GM12891 (cell line): ENCODE measurements around the gene TMTC1.

ENCODE experiments used
- DNase-seq: peaks from one replicate; pipeline ENCODE4 v3.0.0; 2011; ENCODE audit warnings: low spot score; ENCODE audit not compliant: insufficient read length
- FAIRE-seq: peaks from 2 replicates; lab custom pipeline; 2011; peaks lifted over from hg19 to GRCh38; lab: Jason Lieb, UNC
- PAX5 ChIP-seq: IDR thresholded peaks from 2 replicates; pipeline ENCODE4 v1.6.1; 2011; ENCODE audit warnings: low read length, moderate library complexity, mild to moderate bottlenecking; ENCODE audit not compliant: insufficient read depth, severe bottlenecking
- POLR2A ChIP-seq: IDR thresholded peaks from 2 replicates; pipeline ENCODE4 v1.6.1; 2011; ENCODE audit warnings: low read depth, low read length, control low read depth
- POLR2AphosphoS5 ChIP-seq: IDR thresholded peaks from 2 replicates; pipeline ENCODE4 v1.6.1; 2011; ENCODE audit warnings: low read depth, low read length, control low read depth
- POU2F2 ChIP-seq: IDR thresholded peaks from 2 replicates; pipeline ENCODE4 v1.6.1; 2011; ENCODE audit warnings: low read depth, mild to moderate bottlenecking, control low read depth, low read length, moderate library complexity
- SPI1 ChIP-seq: IDR thresholded peaks from 2 replicates; pipeline ENCODE4 v1.6.1; 2011; ENCODE audit warnings: low read depth, low read length, control low read depth
- TAF1 ChIP-seq: IDR thresholded peaks from 2 replicates; pipeline ENCODE4 v1.6.1; 2011; ENCODE audit warnings: low read depth, low read length, control low read depth

Gene TMTC1

DNA sequence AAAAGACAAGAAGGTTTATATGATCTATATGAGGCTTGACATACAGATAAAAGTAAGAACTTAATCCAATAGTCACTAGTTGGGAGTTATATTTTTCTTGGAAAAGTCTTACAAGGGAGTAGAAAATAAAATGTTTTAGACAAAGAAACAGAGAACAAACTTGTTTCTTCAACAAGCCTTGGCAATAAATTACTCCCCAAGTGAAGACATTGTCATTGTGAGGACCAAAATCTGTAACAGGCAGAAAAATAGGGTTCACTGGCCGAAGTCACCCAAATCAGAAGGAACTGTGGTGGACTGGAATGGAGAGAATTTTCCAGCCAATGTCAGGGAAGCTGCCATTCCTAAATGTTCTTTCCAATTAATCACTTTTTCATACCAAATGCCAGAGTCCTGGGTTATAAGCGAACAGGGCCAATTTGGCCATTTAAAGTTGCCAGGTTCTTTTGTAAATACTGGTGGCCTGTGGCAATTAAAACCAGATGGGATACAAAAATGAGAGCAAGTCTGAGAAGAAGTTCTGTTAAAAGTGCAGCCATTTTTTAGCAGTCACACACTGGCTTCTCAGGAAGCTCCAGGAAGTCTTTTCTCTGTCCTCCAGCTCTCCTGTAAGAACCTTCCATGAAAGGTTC, 168.9 kb downstream of the TMTC1 start:
- no peak for DNase-seq
- TF ChIP-seq TAF1 (no peak), PAX5 (no peak)
- FAIRE-seq: no peak

DNA sequence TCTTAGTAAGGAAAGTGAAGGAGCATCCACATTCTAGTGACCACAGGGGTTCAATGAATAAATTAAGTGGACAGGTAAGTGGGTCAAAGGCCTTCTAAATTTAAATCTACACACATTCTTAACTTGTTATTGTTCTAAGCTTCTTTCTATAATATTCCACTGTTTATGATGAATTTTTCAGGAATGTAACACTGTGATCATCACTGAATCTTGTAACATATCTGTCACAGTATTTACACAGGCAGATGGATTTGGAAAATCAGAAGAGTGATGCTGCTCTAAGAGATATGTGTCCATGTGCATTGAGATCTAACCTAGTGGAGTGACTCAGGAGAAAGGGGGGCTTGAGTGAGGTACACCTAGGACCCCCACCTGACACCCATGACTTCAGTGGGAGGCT, 170.8 kb downstream of the TMTC1 start:
- no peak for FAIRE-seq
- DNase-seq: no peak
- TF ChIP-seq PAX5: no peak
- no peak for TF ChIP-seq POLR2AphosphoS5
- TF ChIP-seq POLR2A: no peak
- TF ChIP-seq POU2F2: no peak
- TF ChIP-seq TAF1: no peak
- TF ChIP-seq SPI1: no peak

DNA sequence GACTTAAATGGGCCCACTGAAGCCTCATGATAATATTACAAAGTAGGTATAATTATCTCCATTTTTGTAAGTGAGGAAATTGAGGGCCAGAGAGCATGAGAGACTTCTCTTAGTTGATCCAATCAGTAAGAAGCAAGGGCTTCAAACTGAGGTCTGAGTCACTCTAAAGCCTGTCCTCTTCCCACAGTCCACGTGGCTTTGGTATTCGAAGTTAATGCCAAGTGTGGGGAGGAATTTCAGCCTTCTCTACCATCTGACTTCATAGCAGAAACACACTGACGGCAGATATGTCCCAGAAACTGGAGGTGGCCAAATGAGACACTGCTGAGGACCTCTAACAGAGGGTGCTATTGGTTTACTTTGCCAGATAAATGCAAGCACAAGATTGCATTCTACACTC, 171.8 kb downstream of the TMTC1 start:
- DNase-seq (no peak), FAIRE-seq (no peak)
- no peak for TF ChIP-seq PAX5
- no peak for TF ChIP-seq SPI1

DNA sequence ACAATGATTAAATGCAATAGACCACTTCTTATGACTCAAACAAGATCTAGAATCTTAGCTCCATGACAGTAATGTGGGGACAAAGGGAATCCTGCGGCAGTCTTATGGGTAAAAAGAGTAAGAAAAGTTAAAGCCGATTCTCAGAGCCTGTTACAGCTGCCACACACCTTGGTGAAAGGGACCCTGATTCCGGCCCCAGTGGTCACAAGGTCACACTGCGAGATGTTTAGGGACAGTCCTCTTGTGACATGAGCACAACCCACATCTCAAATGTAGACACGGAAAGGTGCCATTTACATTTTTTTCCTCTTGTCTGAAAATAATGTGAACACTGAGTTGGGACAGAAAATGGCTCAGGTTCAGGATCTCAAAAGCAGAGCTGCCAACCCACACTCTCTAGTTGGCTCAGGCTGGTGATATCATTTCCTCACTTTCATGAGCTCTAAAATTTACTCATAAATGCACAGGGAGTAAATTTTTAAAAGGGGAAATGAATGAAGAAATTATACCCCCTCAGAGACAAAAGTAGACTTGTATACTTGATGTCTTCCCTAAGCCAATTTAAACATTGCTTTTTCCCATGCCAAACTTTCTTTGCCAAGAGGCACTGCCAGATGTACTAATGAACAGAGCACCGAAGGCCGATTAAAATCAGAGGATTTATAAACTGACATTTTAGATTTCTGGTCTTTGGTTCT, 173.1 kb downstream of the TMTC1 start:
- no peak for FAIRE-seq
- TF ChIP-seq PAX5: no peak
- no peak for TF ChIP-seq POLR2AphosphoS5
- TF ChIP-seq POLR2A: no peak
- TF ChIP-seq SPI1: no peak
- TF ChIP-seq POU2F2: no peak
- no peak for TF ChIP-seq TAF1
- DNase-seq: no peak

DNA sequence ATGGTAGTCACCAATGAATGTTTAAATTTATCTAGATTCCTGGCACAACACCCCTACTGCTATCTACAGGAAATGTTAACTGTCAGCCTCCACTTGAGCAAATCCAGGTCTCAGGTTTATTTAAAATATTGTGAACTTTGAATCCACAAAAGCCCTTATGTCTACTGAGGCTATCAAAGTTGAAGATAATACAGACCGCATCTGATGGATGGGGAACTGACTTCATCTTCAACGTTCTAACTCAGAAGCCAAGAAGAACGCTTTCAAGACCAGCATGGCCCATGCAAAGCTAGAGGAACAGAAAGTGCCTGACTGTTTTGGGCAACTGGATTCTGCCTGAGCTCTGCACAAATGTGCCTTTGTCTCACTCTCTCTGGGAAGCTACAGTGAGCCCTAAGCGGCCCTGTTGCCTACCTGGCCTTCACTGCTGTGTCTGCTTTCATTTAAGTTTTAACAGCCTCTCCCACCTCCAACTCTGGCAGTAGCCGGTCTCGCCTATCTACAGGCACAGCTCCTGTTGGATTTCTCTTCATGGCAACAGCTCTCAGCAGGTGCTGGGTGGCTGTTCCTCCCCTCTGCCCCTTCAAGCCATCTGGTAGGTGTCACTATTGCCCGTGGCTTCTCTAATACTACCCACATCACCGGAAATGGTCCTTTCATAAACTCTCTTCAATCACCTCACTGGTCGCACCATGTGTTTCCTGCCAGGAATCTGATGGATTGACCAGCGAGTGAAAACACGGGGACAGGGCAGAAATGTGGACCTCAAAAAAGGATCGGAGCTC, 174.1 kb downstream of the TMTC1 start:
- FAIRE-seq (no peak), DNase-seq (no peak)
- TF ChIP-seq TAF1 (no peak), SPI1 (no peak)

DNA sequence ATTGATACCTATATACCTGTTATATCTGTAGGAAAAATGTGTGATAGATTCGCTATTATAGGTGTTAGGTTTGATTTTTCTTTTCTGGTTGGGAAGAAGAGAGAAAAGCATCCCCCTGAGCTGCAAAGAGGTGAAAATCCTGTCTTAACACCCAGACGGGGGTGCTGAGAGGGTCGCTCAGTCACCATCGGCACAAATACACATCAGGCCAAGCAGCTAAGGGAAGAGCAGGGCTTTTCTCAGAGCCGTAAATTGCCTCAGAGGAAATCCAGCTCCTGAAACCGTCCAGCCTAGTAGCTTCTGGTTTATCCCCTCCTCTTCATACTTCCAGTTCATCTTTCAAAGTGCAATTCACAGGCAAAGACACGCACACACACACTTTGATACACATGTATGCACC, 175.2 kb downstream of the TMTC1 start:
- no peak for DNase-seq
- no peak for TF ChIP-seq SPI1
- TF ChIP-seq PAX5: no peak
- TF ChIP-seq TAF1: no peak
- no peak for TF ChIP-seq POU2F2
- TF ChIP-seq POLR2AphosphoS5: no peak
- TF ChIP-seq POLR2A: no peak
- FAIRE-seq: no peak

DNA sequence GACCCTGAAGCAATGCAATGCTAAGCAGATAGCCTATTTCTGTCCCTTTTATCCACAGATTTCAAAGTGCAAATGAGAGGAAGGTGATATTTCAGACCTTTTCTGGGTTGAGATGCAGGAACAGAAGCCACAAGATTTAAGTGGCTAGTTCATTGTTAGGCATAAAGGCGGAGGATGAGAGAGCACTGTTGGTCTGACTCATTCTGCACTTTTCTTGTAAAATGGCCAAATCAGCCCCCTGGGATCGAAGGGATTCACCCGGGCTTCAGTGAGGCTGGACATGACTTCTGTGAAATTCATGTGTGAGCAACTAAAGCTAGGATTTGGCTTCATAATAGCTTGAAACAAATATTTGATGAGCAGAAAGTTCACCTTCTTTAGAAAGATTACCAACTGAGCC, 184.4 kb downstream of the TMTC1 start:
- TF ChIP-seq POLR2A: no peak
- no peak for TF ChIP-seq TAF1
- TF ChIP-seq POLR2AphosphoS5: no peak
- no peak for TF ChIP-seq POU2F2
- no peak for TF ChIP-seq SPI1
- TF ChIP-seq PAX5: no peak
- FAIRE-seq (no peak), DNase-seq (no peak)

DNA sequence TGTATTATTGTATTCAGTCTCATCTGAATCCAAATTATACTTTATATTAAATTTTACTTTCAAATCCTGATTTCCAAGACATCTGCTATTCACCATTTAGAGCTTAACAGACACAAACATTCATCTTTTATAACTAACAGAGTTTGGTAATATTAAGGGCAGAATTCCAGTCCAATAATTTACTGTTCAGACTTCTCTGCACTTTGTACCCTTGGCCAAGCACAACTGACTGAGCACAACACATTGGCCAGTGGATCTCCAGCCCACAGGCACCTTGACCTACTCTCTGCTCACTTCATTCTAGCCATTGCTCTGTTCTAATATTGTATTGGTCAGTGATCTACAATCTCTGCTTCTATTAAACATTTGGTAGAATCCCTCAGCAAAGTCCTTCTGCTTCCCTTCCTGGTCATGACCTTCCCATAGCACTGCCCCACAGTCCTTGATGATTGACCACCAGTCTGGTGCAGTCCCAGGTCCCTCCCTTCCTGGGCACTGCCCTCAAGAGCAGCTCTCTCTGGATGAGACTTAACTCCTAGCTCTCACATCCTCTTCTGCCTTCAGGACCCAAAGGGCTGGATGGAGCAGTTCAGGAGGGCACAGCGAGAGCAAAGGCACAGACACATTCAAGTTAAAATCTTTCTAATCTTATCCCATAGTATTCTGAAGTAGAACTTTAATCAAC, 188.5 kb downstream of the TMTC1 start:
- DNase-seq (no peak), FAIRE-seq (no peak)
- TF ChIP-seq SPI1 (no peak), POU2F2 (no peak), TAF1 (no peak), PAX5 (no peak), POLR2A (no peak), POLR2AphosphoS5 (no peak)

DNA sequence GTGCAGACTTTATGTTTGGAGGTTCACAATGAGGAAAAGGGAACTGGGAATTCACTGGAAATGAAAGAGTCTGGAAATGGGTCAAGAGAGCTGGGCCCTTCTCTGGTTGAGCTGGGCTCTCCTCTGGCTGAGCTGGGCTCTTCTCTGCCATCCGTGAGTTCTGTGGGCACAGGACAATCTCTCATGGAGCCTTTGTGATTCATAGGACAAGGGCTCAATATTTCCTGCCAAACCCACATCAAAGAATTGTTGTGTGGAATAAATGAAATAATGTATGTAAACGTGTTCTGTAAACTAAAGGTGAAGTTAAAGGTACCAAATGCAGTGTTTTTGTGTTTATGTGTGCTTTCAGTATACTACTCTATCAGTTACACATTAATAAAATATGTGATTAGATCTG, 190.7 kb downstream of the TMTC1 start:
- FAIRE-seq: no peak
- TF ChIP-seq TAF1 (no peak), POU2F2 (no peak), POLR2A (no peak), PAX5 (no peak), POLR2AphosphoS5 (no peak), SPI1 (no peak)
- DNase-seq: no peak
